GM12872 (cell line): ENCODE measurements around the gene EEF1A1.

Experiments used
- TF ChIP-seq, protein P1 (sequence below): IDR thresholded peaks from 3 replicates; pipeline ENCODE4 v1.5.1; 2011; ENCODE audit warnings: low read depth, mild to moderate bottlenecking, low read length, moderate library complexity; ENCODE audit not compliant: insufficient read depth

Gene EEF1A1

DNA sequence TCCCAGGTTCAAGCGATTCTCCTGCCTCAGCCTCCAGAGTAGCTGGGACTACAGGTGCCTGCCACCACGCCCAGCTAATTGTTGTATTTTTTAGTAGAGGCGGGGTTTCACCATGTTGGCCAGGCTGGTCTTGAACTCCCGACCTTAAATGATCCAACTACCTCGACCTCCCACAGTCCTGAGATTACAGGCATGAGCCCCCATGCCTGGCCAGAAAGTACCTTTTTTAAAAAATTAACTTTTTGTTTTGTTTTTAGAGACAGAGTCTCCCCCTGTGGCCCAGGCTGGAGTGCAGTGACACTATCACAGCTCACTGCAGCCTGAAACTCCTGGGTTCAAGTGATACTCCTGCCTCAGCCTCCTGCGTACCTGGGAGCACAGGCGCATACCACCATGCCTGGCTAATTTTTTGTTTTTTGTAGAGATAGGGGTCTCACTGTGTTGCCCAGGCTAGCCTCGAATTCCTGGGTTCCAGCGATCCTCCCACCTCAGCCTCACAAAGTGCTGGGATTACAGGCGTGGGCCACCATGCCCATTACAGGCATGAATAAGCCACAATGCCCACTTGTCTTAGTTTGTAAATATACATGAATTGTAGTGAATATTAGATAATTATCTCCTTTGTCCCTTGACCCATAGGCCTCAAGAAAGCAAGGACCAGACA, 17.4 kb upstream of the EEF1A1 start:
- TF ChIP-seq, protein P1, sequence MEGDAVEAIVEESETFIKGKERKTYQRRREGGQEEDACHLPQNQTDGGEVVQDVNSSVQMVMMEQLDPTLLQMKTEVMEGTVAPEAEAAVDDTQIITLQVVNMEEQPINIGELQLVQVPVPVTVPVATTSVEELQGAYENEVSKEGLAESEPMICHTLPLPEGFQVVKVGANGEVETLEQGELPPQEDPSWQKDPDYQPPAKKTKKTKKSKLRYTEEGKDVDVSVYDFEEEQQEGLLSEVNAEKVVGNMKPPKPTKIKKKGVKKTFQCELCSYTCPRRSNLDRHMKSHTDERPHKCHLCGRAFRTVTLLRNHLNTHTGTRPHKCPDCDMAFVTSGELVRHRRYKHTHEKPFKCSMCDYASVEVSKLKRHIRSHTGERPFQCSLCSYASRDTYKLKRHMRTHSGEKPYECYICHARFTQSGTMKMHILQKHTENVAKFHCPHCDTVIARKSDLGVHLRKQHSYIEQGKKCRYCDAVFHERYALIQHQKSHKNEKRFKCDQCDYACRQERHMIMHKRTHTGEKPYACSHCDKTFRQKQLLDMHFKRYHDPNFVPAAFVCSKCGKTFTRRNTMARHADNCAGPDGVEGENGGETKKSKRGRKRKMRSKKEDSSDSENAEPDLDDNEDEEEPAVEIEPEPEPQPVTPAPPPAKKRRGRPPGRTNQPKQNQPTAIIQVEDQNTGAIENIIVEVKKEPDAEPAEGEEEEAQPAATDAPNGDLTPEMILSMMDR = no peak

DNA sequence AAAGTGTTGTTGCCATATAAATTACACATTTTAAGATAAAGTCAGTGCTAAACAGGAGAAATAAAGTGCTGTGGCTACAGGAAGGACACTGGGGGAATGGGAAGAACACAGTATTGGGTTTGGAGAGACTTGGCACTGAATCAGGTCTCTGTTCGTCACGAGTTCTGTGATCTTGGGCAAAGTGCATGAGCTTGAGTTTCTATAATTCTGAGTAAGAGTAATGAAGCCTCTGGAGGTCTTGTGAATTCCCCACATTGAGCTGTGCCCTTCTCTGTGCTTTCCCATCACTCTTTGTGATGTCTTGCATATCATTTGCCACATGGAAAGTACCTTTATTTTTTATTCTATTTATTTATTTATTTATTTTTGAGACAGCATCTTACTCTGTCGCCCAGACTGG, 16.8 kb upstream of the EEF1A1 start:
- TF ChIP-seq, protein P1 = no peak

DNA sequence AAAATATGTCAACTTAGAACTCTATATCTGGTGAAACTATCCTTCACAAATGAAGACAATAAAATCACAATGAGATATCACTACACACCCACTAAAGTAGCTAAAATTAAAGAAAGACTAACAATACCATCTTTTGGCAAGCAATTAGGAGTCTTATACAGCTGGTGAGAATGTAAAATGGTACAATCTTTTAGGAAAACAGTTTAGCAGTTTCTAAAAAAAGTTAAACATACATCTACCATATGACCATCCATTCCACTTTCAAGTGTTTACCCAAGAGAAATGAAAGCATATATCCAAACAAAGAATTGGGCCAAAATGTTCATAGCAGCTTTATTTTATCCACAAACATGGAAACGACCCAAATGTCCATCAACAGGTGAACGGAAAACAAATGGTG, 13.8 kb upstream of the EEF1A1 start:
- TF ChIP-seq, protein P1 = no peak

DNA sequence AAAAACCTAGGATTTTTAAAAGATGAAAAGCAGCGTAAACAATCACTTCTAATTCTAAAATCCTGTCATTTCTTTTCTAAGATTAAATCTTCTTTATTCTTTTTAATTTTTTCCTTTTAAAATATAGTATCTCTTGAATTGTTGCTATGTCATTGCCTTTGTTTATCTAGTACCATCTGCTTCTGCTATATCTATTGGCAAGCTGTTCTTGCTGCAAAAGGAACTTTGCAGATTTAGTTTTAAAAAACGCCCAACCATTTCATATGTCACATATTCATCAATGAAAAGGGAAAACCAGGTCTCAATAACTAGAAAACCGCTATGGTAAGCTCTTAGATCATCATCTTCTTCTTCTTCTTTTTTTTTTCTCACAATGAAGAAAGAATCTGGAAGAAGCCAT, 11.5 kb upstream of the EEF1A1 start:
- TF ChIP-seq, protein P1 = no peak

DNA sequence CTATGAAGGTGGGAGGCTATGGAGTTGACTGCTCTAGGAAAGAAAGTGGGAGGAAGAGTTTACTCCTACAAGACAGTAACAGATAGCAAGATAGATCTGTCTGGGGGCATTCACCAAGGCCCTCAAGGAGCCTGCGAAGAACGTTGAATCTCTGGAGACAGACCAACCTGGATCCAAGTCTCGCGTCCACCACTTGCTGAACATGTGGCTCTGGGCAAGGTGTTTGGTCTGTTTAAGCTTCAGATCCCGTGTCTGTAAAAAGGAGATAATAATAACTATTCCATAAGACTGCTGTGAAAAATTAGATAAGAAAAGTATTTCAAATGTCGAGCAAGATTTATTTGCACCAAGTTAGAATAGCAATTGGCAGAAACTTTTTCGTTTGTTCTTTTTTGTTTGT, 8.1 kb upstream of the EEF1A1 start:
- TF ChIP-seq, protein P1 = no peak

DNA sequence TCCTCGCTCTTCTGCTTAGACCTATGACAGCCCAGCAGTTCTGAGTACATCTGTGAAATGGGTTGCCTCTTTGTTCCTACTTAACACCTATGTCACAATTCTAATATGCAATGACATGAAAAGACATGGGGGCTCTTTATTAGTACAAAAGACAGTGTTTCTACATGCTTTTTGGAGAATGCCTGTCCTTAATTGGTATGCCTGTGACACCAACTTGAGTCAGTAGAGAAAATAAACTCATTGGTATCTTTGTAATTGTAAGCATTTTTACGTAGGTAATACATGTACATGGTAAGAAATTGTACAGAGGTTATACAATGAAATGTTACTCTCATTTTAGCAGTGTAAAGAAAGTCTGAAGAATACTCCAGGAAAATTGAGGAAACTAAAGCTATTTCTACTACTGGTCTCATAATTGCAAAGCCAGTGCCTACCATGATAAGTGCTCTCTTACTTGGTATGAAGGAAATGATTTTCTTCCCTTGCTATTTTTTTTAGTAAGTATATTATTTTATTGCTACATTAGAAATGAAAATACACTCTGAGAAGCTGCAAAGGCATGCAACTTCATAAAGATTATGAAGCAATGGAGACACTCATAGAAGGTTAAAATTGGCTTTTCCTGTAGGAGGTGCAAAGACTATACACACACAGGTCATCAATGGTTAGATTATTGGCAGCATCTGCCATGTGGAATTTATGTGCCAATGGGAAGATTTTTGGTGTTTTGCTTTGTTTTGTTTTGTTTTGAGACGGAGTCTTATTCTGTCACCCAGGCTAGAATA, 4.9 kb upstream of the EEF1A1 start:
- TF ChIP-seq, protein P1 = no peak

DNA sequence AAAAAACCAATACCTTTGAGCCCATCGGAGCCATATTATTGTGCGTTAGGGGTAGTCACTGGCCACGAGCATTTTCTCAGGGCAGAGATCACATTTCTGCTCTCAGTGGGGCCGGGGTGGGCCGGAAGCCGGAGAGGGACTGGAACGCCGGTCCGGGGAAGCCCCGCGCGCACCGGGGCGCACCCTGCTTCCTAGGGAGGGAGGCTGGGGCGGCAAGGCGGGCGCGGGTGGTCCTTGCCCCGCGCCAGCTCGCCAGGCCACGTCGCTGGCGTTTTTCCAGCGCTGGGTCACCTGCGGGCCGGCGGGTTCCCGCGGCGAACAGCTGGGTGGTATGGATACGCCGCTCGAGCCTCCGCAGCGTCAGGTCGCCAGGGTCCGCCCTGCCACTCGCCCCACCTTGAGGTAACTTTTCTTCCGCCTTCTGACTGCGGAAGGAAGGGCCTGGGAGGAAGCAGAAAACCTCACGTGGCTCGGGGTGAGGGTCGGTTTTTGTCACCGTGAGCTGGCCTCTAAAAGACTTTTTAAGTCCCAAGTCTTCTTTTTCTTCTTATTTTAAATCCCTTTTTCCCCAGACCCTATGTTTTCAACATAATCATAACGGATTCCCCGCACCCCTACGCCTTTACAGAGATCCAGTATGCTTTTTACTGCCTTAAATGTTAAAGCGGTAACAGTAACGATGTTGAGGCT, 2.7 kb upstream of the EEF1A1 start:
- TF ChIP-seq, protein P1 = no peak
